GM12874 (cell line): ENCODE data around the gene LTB.

Experiments used
- TF ChIP-seq, protein P1 (sequence below): IDR thresholded peaks from 2 replicates; pipeline ENCODE4 v1.5.1; 2011; ENCODE audit warnings: low read depth, mild to moderate bottlenecking, control low read depth, low read length, moderate library complexity; ENCODE audit not compliant: insufficient read depth

The LTB gene

DNA sequence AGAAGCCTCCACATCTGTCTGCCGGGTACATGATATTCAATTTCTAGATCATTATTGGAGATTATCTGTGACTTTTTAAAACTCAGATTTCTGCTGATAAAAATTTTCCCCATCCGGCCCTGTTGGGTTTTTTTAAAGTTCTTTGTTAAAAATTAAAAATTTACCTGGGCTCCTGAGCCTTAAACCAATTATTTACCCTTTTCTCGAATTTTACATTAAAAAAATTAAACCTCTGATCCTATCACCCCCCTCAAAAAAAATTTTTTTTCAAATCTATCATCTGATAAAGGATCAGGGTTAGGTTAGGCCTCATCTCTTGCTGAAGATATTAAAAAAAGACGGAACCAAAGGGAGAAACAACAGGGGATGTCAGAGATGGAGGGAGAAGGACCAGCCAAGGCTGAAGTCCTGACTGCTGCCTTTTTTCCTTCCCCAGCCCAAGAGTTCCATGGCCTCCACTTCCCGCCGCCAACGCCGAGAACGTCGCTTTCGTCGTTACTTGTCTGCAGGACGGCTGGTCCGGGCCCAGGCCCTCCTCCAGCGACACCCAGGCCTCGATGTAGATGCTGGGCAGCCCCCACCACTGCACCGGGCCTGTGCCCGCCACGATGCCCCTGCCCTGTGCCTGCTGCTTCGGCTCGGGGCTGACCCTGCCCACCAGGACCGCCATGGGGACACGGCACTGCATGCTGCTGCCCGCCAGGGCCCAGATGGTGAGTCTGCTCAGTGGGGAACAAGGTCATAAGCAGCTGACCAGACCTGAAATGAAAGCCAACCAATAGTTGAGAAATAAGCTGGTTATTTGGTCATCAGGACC lies 34.3 kb downstream of the LTB start:
- TF ChIP-seq, protein P1, sequence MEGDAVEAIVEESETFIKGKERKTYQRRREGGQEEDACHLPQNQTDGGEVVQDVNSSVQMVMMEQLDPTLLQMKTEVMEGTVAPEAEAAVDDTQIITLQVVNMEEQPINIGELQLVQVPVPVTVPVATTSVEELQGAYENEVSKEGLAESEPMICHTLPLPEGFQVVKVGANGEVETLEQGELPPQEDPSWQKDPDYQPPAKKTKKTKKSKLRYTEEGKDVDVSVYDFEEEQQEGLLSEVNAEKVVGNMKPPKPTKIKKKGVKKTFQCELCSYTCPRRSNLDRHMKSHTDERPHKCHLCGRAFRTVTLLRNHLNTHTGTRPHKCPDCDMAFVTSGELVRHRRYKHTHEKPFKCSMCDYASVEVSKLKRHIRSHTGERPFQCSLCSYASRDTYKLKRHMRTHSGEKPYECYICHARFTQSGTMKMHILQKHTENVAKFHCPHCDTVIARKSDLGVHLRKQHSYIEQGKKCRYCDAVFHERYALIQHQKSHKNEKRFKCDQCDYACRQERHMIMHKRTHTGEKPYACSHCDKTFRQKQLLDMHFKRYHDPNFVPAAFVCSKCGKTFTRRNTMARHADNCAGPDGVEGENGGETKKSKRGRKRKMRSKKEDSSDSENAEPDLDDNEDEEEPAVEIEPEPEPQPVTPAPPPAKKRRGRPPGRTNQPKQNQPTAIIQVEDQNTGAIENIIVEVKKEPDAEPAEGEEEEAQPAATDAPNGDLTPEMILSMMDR: no peak

DNA sequence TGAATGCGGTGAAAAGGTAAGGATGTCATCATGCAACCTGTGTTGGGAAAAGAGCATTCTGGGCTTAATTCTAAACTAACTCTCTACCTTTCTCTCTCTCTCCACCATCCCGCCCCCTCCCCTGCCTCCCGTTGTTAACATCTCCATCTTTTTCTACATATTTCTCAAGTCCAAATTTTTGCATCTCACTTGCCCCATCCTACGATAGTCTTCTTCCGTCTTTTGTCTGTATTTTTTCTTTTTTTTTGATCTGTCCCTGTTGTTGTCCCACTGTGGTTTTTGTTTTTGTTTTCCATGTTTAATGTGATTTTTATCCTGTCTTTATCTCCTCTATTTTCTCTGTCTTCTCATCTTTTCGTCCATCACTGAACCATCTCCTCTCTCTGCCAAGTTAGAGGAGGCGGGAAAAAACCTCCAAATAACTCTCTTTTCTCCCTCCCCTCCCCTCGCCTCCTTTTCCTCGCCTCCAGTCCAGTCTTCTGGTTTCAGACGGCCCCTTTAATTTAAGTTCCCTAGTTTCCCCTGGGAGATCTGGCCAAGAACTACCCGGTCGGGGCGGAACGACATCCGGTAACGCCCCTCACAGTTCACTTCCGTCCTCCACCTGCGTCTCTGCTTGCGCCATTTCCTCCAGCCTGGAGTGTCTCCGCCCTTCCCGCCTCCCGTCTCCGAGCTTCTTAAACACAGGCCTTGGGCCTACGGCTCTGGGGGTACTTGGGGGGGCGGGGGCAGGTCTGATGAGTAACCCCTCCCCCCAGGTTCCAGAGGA lies 35.1 kb downstream of the LTB start, which contains the start of gene NFKBIL1:
Gene NFKBIL1, plus strand, starts transcription at position 651 of the 769 bp plus-strand sequence. Its CDS starts 87 bp downstream, at position 738.
- TF ChIP-seq, protein P1: no peak

DNA sequence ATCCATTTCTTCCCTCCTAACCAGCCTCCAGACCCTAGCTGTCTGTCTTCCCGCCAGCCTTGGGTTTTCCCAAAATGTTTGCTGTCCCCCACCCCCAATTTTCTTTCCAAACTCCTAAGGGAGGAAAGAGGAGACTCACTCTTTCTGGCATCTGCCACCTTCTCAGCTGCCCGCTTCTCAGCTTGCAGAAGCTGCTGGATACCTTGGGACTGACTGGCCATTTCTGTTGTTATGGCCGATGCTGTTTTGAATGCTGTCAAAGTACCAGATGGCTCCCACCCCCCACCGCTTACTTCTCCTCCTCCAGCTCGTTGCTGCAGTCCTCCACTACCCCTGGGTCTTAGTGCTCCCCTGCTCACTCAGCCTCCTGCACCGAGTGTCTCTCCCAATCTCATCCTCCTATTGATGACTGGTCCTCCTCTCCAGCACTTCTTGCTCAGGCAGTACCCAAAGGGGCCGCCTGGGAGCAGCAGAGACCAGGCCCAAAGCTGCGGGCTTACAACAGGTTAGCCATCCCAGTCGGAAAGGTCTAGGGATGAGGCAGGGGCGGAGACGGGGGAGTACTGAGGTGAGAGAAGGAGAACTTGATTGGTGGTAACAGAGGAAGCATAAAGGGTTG lies 35.8 kb downstream of the LTB start, which contains the start of gene ATP6V1G2:
Gene ATP6V1G2, minus strand, starts transcription at position 270 of the 619 bp plus-strand sequence. Its CDS starts 49 bp downstream, at position 221.
- TF ChIP-seq, protein P1: peak; percentile 97

DNA sequence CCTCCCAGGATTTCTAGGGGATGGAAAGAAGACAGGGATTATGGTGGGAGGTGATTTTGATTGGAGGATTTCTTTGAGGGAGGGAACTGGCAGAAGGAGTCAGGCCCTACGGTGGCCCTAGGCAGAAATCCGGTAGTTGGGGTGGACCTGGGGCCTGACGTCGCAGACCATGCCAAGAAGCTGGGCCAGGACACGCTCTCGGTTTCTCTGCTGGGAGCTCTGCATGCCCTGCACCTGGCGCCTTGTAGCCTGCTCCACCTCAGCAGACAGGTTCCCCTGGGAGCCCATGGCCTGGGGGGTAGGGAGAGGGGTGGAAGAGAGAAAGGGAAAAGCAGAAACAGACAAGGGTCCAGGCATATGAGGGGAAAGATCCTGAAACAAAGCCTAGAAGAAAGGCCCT lies 36.9 kb downstream of the LTB start:
- TF ChIP-seq, protein P1: no peak

DNA sequence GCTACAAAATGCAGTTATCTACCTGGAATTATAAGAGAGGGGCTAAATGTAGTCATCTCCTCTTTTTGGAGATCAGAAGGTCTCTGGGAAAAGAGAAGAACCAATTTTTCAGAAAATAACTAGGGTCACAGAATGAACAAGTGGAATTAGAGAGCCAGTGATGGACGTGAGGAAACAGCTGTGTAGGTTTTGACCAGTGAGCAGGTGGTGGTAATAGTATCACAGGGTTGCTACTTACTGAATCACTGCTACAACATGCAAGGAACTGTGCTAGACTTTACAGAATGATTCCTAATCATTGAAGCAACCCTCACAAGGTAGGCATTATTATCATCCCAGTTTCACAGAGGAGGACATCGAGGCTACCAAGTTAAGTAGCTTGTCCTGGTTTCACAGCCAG lies 37.5 kb downstream of the LTB start:
- TF ChIP-seq, protein P1: no peak

DNA sequence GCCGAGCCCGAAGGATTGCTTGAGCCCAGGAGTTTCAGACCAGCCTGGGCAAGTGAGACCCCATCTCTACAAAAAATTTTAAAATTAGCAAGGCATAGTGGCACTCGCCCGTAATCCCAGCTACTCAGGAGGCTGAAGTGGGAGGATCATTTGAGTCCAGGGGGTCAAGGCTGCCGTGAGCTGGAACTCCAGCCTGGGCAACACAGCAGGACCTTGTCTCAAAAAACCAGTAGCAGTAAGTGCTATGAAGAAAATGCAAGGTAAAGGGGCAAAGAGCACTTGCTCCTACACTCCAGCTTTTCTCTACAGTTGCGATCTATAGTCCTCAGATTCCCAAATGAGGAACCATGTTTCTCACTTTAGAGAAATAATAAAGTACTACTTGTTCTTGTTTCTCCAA lies 38.6 kb downstream of the LTB start:
- TF ChIP-seq, protein P1: no peak
